ENCODE data around the gene AFF3. TPM values are rescaled to one million over a fixed set of nuclear protein-coding genes. Genes with fewer than 3 reads are reported as not detected.

Gene AFF3
- total RNA-seq, 2 donors from 2014 or later: 9.9 to 20.1 TPM

DNA sequence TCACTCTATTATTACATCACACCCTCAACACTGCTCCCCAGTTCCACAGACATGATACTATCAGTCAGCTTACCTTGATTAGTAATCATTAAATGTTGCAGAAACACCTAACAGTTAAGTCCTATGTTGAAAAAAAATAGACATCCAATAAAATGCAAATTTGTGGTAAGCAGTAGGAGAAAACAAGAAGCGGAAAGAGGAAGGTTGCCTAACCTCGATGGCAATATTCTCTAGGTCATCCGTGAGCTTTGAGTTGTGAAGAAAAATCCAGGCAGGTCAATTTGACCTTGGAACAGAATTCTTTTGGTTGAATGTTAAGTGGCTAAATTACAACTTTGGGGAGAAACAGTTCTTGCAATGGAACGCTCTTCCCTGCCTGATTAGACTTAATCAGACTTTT lies 264.4 kb downstream of the AFF3 start:
- Histone ChIP-seq H3K9me3 (no peaks in the 10 kb centered on the region), H3K4me3 (no peak overlapping the region), H3K27ac (no peak overlapping the region), H3K27me3 (replicated peaks; ENCODE audit: insufficient read depth) (no peaks in the 10 kb centered on the region), H3K4me1 (ENCODE audit: control insufficient read depth in 1 of 2, low read depth in 2 of 2) (peaks cover 2 to 33% of the 10 kb centered on the region in 2 donors), H3K36me3 (no peaks in the 10 kb centered on the region)
- TF ChIP-seq, protein P1, sequence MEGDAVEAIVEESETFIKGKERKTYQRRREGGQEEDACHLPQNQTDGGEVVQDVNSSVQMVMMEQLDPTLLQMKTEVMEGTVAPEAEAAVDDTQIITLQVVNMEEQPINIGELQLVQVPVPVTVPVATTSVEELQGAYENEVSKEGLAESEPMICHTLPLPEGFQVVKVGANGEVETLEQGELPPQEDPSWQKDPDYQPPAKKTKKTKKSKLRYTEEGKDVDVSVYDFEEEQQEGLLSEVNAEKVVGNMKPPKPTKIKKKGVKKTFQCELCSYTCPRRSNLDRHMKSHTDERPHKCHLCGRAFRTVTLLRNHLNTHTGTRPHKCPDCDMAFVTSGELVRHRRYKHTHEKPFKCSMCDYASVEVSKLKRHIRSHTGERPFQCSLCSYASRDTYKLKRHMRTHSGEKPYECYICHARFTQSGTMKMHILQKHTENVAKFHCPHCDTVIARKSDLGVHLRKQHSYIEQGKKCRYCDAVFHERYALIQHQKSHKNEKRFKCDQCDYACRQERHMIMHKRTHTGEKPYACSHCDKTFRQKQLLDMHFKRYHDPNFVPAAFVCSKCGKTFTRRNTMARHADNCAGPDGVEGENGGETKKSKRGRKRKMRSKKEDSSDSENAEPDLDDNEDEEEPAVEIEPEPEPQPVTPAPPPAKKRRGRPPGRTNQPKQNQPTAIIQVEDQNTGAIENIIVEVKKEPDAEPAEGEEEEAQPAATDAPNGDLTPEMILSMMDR (IDR thresholded peaks at IDR 0.05): no peak
- no peak for DNase-seq (ENCODE audit: low spot score)
- ATAC-seq (ENCODE audit: insufficient number of reproducible peaks, low FRiP score, low read depth): no peak

DNA sequence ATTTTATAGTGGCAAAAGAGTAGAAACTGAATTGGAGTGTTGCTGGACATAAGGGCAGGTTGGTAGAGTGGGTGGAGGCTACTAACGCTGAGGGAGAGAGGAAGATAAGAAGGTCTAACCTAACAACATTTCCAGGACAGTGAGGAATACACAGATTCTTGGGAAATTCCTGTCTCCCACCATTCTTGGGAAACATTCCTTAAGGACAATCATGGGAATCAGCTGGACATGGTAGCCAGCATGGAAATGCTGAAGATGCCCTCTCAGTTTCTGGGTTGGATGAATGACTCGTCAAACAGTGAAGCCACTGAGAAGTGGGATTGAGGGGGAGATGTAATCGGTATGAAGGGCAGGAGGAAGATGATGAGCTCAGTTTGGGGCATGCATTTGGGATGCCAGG lies 265.4 kb downstream of the AFF3 start:
- Histone ChIP-seq H3K36me3 (no peaks in the 10 kb centered on the region), H3K4me3 (no peak overlapping the region), H3K4me1 (ENCODE audit: control insufficient read depth in 1 of 2, low read depth in 2 of 2) (peaks cover 2 to 23% of the 10 kb centered on the region in 2 donors), H3K27me3 (replicated peaks; ENCODE audit: insufficient read depth) (no peaks in the 10 kb centered on the region), H3K9me3 (no peaks in the 10 kb centered on the region), H3K27ac (no peak overlapping the region)
- no peak for DNase-seq (ENCODE audit: low spot score)
- ATAC-seq (ENCODE audit: insufficient number of reproducible peaks, low FRiP score, low read depth): no peak
- TF ChIP-seq, protein P1 (IDR thresholded peaks at IDR 0.05): no peak

DNA sequence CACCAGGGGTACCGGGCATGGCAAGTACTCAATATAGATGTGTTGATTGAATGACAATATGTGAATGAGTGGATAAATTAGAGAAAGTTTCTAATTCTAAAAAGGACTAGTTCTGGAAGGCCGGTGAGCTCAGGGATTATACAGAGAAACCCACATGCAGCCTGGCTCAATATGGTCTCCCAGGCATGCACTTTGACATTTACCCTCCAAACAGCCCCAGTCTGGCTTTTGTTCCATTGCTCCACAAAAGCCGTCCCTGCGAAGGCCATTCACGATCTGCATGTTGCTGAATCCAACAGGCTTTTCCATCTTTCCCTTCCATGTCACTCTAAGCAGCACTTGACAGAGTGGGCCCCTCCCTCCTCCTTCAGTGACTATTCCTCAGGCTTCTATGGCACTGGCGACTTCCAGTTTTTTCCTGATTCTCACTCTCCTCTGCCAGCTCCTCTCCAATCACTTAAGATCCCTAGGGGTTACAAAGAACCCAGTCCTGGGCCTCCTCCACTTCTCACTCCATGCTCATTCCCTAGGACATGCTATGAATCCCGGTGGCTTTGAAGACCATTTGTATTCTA lies 266.7 kb downstream of the AFF3 start:
- Histone ChIP-seq H3K4me3 (no peak overlapping the region), H3K27me3 (replicated peaks; ENCODE audit: insufficient read depth) (no peaks in the 10 kb centered on the region), H3K27ac (no peak overlapping the region), H3K4me1 (ENCODE audit: control insufficient read depth in 1 of 2, low read depth in 2 of 2) (peaks cover 0 to 14% of the 10 kb centered on the region in 2 donors), H3K36me3 (no peaks in the 10 kb centered on the region), H3K9me3 (no peaks in the 10 kb centered on the region)
- ATAC-seq (ENCODE audit: insufficient number of reproducible peaks, low FRiP score, low read depth) (no peak), DNase-seq (ENCODE audit: low spot score) (no peak)
- TF ChIP-seq, protein P1 (IDR thresholded peaks at IDR 0.05): no peak

- TF ChIP-seq, protein P1 (IDR thresholded peaks at IDR 0.05): no peak
- Histone ChIP-seq H3K27ac (no peak overlapping the region), H3K4me3 (no peak overlapping the region), H3K36me3 (no peaks in the 10 kb centered on the region), H3K27me3 (replicated peaks; ENCODE audit: insufficient read depth) (no peaks in the 10 kb centered on the region), H3K4me1 (ENCODE audit: control insufficient read depth in 1 of 2, low read depth in 2 of 2) (peaks cover 3 to 15% of the 10 kb centered on the region in 2 donors), H3K9me3 (no peaks in the 10 kb centered on the region)
- DNase-seq (ENCODE audit: low spot score) (no peak), ATAC-seq (ENCODE audit: insufficient number of reproducible peaks, low FRiP score, low read depth) (no peak)
Measured at GRCh38 chr2:99868260-99868659, 274.1 kb downstream of the AFF3 start.

- Histone ChIP-seq H3K9me3 (no peaks in the 10 kb centered on the region), H3K36me3 (no peaks in the 10 kb centered on the region), H3K27ac (no peak overlapping the region), H3K4me1 (ENCODE audit: control insufficient read depth in 1 of 2, low read depth in 2 of 2) (peaks cover 3 to 15% of the 10 kb centered on the region in 2 donors), H3K4me3 (no peak overlapping the region), H3K27me3 (replicated peaks; ENCODE audit: insufficient read depth) (no peaks in the 10 kb centered on the region)
- DNase-seq (ENCODE audit: low spot score): no peak
- no peak for ATAC-seq (ENCODE audit: insufficient number of reproducible peaks, low FRiP score, low read depth)
- TF ChIP-seq, protein P1 (IDR thresholded peaks at IDR 0.05): no peak
Measured at GRCh38 chr2:99867770-99868169, 274.6 kb downstream of the AFF3 start.
